ENCODE data around the gene OR2AG1.
"Not testable (repeated sequence)": the region's sequence is repeated elsewhere in the genome, so short reads cannot be mapped to it uniquely, and the experiment has no call there.

Gene OR2AG1

DNA sequence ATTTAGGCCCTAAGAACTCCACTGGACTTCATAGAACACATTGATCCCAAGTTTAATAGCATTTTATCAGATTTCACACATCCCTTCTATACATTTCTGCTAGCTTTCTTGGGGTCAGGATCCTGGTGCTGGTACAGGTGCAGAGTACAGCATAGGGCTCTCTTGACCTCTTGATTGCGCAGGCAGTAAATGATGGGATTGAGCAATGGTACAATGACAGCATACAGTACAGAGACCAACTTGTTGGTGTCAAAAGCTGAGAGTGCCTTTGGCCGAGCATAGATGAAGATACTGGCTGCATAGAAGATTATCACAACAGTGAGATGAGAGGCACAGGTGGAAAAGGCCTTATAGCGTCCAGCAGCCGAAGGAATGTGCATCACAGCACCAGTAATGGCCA is 11.8 kb downstream of the OR2AG1 start:
- DNase-seq, result no peak

GRCh38 chr11:6799402-6799801 is 16.6 kb downstream of the OR2AG1 start, which contains the start of gene OR6A2:
TSS of gene OR6A2 (minus strand) at chr11:6799689. CDS start at chr11:6795708, 3,981 bp downstream.
- DNase-seq, result no peak

DNA sequence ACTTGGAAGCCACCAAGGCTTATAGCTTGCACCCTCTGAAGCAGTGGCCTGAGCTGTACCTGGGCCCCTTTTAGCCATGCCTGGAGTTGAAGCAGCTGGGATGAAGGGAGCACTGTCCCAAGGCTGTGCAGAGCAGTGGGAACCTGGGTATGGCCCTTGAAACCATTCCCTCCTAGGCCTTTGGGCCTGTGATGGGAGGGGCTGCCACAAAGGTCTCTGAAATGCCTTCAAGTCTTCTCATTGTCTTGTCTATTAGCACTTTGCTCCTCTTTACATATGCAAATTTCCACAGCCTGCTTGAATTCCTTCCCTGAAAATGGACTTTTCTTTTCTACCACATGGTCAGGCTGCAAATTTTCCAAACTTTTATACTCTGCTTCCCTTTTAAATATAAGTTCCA is 18.3 kb downstream of the OR2AG1 start:
- not testable (repeated sequence) for DNase-seq

- DNase-seq, result peak; percentile 19
These were observed 29.7 kb downstream of the OR2AG1 start for GRCh38 chr11:6812390-6813005.

GRCh38 chr11:6813656-6814055 is 30.8 kb downstream of the OR2AG1 start:
- DNase-seq, result no peak

GRCh38 chr11:6817694-6818093 is 34.9 kb downstream of the OR2AG1 start:
- DNase-seq, result no peak

GRCh38 chr11:6818967-6819366 is 36.1 kb downstream of the OR2AG1 start:
- no peak for DNase-seq

DNA sequence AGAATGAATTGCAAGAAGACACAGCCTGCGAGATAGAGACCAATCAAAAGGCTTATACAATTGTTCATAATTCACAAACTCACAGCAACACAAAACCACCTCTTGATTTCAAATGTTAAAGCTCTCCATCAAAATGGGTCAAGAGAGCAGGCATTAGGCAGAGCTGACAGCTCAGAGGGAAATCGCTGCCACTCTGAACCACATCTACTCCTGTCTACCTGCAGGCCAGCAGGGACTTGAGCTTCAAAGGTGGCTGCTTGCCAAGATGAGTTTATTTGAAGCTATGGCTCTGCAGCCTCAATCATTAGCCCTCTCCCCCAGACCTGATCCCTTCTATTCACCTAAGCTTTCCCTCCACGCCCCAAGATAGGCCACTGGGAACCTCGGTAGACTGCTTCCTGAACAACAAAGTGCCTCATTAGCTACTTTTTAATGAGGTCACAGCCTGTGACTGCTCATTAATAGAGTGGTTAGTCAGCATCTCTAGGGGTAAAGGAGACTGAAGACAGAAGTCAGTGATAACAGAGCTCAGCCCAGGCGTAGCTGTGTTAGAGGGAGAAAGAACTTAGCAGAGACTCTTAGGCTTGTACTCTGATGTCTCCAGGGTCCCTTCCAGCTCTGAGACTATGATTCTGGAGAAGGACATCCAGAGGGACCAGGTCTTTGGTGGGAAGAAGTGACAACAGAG is 41.5 kb downstream of the OR2AG1 start:
- DNase-seq, result no peak

DNA sequence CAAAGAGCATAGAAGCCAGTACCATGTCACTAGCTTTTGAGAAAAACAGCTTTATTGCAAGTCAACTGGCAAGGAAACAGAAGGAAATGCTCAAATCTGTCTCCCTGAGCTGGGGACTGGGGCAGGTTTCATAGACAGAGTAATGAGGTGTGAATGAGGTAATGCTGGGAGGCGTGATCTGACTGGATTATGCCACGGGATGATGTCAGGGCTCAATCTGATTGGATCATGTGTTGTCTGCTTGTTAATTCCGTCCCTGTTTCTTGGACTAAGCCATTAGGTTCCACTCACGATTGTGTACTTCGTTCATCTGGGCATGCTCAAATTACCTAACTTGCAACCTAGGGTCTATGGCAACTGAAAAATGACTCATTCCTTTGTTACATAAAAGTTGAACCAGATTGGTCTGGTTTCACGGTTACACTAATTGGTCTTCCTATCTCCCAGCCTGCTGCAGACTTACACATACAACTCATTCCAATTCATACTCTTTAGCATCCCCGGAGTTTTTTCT is 42.5 kb downstream of the OR2AG1 start:
- DNase-seq, result peak; percentile 65

- DNase-seq, result no peak
These were observed 45.3 kb downstream of the OR2AG1 start for GRCh38 chr11:6828103-6828502.

GRCh38 chr11:6833356-6833755 is 50.5 kb downstream of the OR2AG1 start:
- DNase-seq, result no peak

GRCh38 chr11:6834021-6834420 is 51.2 kb downstream of the OR2AG1 start:
- DNase-seq, result no peak

Data from right hindlimb (tissue), 1 donor.